ENCODE data around the gene PCCA.
"Not testable (repeated sequence)": the region's sequence is repeated elsewhere in the genome, so short reads cannot be mapped to it uniquely, and the experiment has no call there.

PCCA gene

GRCh38 chr13:100254002-100254401 lies 165.1 kb downstream of the PCCA start:
- DNase-seq, result no peak

GRCh38 chr13:100262404-100262803 lies 173.5 kb downstream of the PCCA start:
- DNase-seq, result no peak

- DNase-seq, result no peak
Observed at GRCh38 chr13:100266026-100266425, 177.1 kb downstream of the PCCA start.

- DNase-seq, result no peak
Observed at GRCh38 chr13:100269837-100270236, 180.9 kb downstream of the PCCA start.

- DNase-seq, result no peak
Observed at GRCh38 chr13:100273138-100273537, 184.2 kb downstream of the PCCA start.

GRCh38 chr13:100273552-100273951 lies 184.7 kb downstream of the PCCA start:
- DNase-seq, result no peak

- DNase-seq, result no peak
Observed at GRCh38 chr13:100274942-100275506, 186.1 kb downstream of the PCCA start.

GRCh38 chr13:100275746-100276145 lies 186.9 kb downstream of the PCCA start:
- no peak for DNase-seq

- no peak for DNase-seq
Observed at GRCh38 chr13:100280681-100281080, 191.8 kb downstream of the PCCA start.

- DNase-seq, result not testable (repeated sequence)
Observed at GRCh38 chr13:100282306-100282705, 193.4 kb downstream of the PCCA start.

GRCh38 chr13:100290165-100290801 lies 201.4 kb downstream of the PCCA start:
- DNase-seq, result no peak

GRCh38 chr13:100291624-100292023 lies 202.7 kb downstream of the PCCA start:
- no peak for DNase-seq

- no peak for DNase-seq
Observed at GRCh38 chr13:100297413-100297812, 208.5 kb downstream of the PCCA start.

- no peak for DNase-seq
Observed at GRCh38 chr13:100298116-100298681, 209.3 kb downstream of the PCCA start.

- DNase-seq, result no peak
Observed at GRCh38 chr13:100298691-100299090, 209.8 kb downstream of the PCCA start.

GRCh38 chr13:100300243-100300642 lies 211.3 kb downstream of the PCCA start:
- no peak for DNase-seq

GRCh38 chr13:100300708-100301107 lies 211.8 kb downstream of the PCCA start:
- no peak for DNase-seq

- no peak for DNase-seq
Observed at GRCh38 chr13:100301418-100301817, 212.5 kb downstream of the PCCA start.

GRCh38 chr13:100302391-100302790 lies 213.5 kb downstream of the PCCA start:
- no peak for DNase-seq

- DNase-seq, result no peak
Observed at GRCh38 chr13:100304229-100304628, 215.3 kb downstream of the PCCA start.

GRCh38 chr13:100305398-100305797 lies 216.5 kb downstream of the PCCA start:
- DNase-seq, result no peak

GRCh38 chr13:100306030-100306429 lies 217.1 kb downstream of the PCCA start:
- DNase-seq, result no peak

GRCh38 chr13:100306434-100306999 lies 217.6 kb downstream of the PCCA start:
- no peak for DNase-seq

Data from activated effector memory CD4-positive, alpha-beta T cell treated with anti-CD3 and anti-CD28 coated beads, Interleukin-2, amount 50 U/mL, for 16 hours (primary cell).